Panc1 (cell line): ENCODE data around the gene HAUS5. TPM values are rescaled to one million over a fixed set of nuclear protein-coding genes. Genes with fewer than 3 reads are reported as not detected.
A peak's percentile ranks its signal among the peaks of the same experiment; 100 is the strongest.

Source experiments
- ATAC-seq: fragments of 200-7000 bp; cut with Tn5 transposase; 2 replicates; pipeline ENCODE4 v1.9.1; 2020; ENCODE audit warnings: mild to moderate bottlenecking, moderate library complexity
- BruUV-seq: library from RNA; stranded (reverse); fragments of 400-500 nt; replicated peaks from 2 replicates; lab custom pipeline; 2021; lab: Mats Ljungman, UMichigan
- CTCF ChIA-PET: fragments of 300-600 bp; sonication (Branson Sonifier 250); formaldehyde crosslinking; loops from one replicate; lab custom pipeline; 2022; ENCODE audit warnings: antibody characterized with exemption; lab: Charles Lee
- POLR2A ChIA-PET: fragments of 300-600 bp; sonication (Branson Sonifier 250); formaldehyde crosslinking; loops from one replicate; lab custom pipeline; 2022; ENCODE audit warnings: antibody characterized with exemption; lab: Charles Lee
- DNase-seq: peaks from one replicate; pipeline ENCODE4 v3.0.0-alpha.2; 2010; ENCODE audit warnings: low read depth, low spot score
- H3K27ac ChIP-seq: 2 replicates; pipeline ENCODE4 v1.5.1; 2011; ENCODE audit warnings: mild to moderate bottlenecking, low read length, inconsistent platforms
- H3K27me3 ChIP-seq: fragments of 200-500 bp; sonication (Bioruptor generic); 2 replicates; pipeline ENCODE4 v1.6.0; 2014; ENCODE audit warnings: low read length, inconsistent platforms; ENCODE audit not compliant: control insufficient read depth, insufficient read depth
- H3K36me3 ChIP-seq: fragments of 200-500 bp; sonication (Bioruptor generic); 2 replicates; pipeline ENCODE4 v1.5.1; 2014; ENCODE audit warnings: inconsistent platforms, mild to moderate bottlenecking, low read length, moderate library complexity; ENCODE audit not compliant: control insufficient read depth, insufficient read depth
- H3K4me1 ChIP-seq: 2 replicates; pipeline ENCODE4 v1.5.1; 2011; ENCODE audit warnings: inconsistent platforms, mild to moderate bottlenecking, low read length, moderate library complexity; ENCODE audit not compliant: control insufficient read depth, insufficient read depth
- H3K4me3 ChIP-seq, 2 experiments: 2 replicates each; pipeline ENCODE4 v1.5.1; 2011 to 2012; ENCODE audit warnings: low read depth in 2 of 2, low read length in 2 of 2, mild to moderate bottlenecking in 2 of 2, inconsistent platforms in 1 of 2, moderate library complexity in 1 of 2
- H3K9me3 ChIP-seq: fragments of 200-500 bp; sonication (Bioruptor generic); 2 replicates; pipeline ENCODE4 v1.5.1; 2014; ENCODE audit warnings: low read depth, mild to moderate bottlenecking, inconsistent platforms, low read length, moderate library complexity; ENCODE audit not compliant: control insufficient read depth, insufficient read depth
- CTCF ChIP-seq: fragments of 450-650 bp; IDR thresholded peaks from 2 replicates; pipeline ENCODE4 v1.5.1; 2017; ENCODE audit warnings: mild to moderate bottlenecking
- POLR2AphosphoS5 ChIP-seq: IDR thresholded peaks from 2 replicates; pipeline ENCODE4 v1.6.1; 2012; ENCODE audit warnings: mild to moderate bottlenecking, low read depth, low read length, moderate library complexity
- REST ChIP-seq, 2 experiments: IDR thresholded peaks; 2 replicates each; pipeline ENCODE4 v1.6.1; 2011 to 2012; ENCODE audit warnings: low read depth in 2 of 2, control low read depth in 1 of 2, low read length in 1 of 2, mild to moderate bottlenecking in 1 of 2, moderate library complexity in 1 of 2; ENCODE audit not compliant: insufficient read depth in 1 of 2
- SIN3A ChIP-seq: IDR thresholded peaks from 2 replicates; pipeline ENCODE4 v1.6.1; 2012; ENCODE audit warnings: low read depth, mild to moderate bottlenecking, low read length, moderate library complexity, borderline replicate concordance; ENCODE audit not compliant: insufficient read depth
- TCF7L2 ChIP-seq: IDR thresholded peaks from 2 replicates; pipeline ENCODE4 v1.6.1; 2011; ENCODE audit warnings: mild to moderate bottlenecking, low read depth, low read length, inconsistent platforms
- in situ Hi-C: cut with HindIII; loops from 2 replicates; pipeline ENCODE4 v1.10.0; 2016; ENCODE audit warnings: low sequenced_read_pairs, low pct_unique_long_range_greater_than_20kb
- intact Hi-C: fragments of 100-400 bp; cut with micrococcal nuclease; formaldehyde crosslinking; loops from one replicate; pipeline ENCODE4 v1.10.0; 2022; ENCODE audit not compliant: unreplicated experiment
- total RNA-seq: library from RNA; stranded (reverse); gene quantifications from one replicate; pipeline ENCODE4 v1.2.1, GENCODE V29; 2021; ENCODE audit not compliant: unreplicated experiment

HAUS5 gene
- total RNA-seq, 1 experiment from 2014 or later, result 23.2 TPM

GRCh38 chr19:35618857-35619256, 6.3 kb downstream of the HAUS5 start:
- ATAC-seq, result peak; percentile 77
- H3K27ac ChIP-seq, result no peak overlapping the region
- H3K36me3 ChIP-seq, result no peaks in the 10 kb centered on the region
- TF ChIP-seq CTCF, result no peak
- TF ChIP-seq POLR2AphosphoS5, result no peak
- TF ChIP-seq SIN3A, result no peak
- no peak for TF ChIP-seq REST (IDR thresholded peaks at IDR 0.05; ENCODE audit: insufficient read depth in 1 of 2, low read depth in 2 of 2, low read length in 1 of 2)
- no peak for TF ChIP-seq TCF7L2
- no peak for DNase-seq
- H3K9me3 ChIP-seq, result no peaks in the 10 kb centered on the region
- intact Hi-C loops (no loop called here), in situ Hi-C loops (no loop called here)
- H3K27me3 ChIP-seq, result no peaks in the 10 kb centered on the region
- POLR2A ChIA-PET, result no interaction called here
- no TSS peak for BruUV-seq
- no peak overlapping the region for H3K4me3 ChIP-seq
- H3K4me1 ChIP-seq, result no peaks in the 10 kb centered on the region
- CTCF ChIA-PET, result no interaction called here

GRCh38 chr19:35619290-35619923, 6.9 kb downstream of the HAUS5 start:
- H3K27ac ChIP-seq, result no peak overlapping the region
- no peaks in the 10 kb centered on the region for H3K4me1 ChIP-seq
- BruUV-seq, result no TSS peak
- POLR2A ChIA-PET, result no interaction called here
- no peaks in the 10 kb centered on the region for H3K9me3 ChIP-seq
- ATAC-seq (no peak), DNase-seq (no peak)
- H3K27me3 ChIP-seq, result no peaks in the 10 kb centered on the region
- CTCF ChIA-PET, result interaction anchor here (0.9 kb wide), 1 partner anchor 64 kb away, joined by 4 read pairs; no protein-coding TSS in a partner anchor
- no peaks in the 10 kb centered on the region for H3K36me3 ChIP-seq
- H3K4me3 ChIP-seq, result no peak overlapping the region
- in situ Hi-C loops (no loop called here), intact Hi-C loops (no loop called here)
- TF ChIP-seq SIN3A (no peak), REST (IDR thresholded peaks at IDR 0.05; ENCODE audit: insufficient read depth in 1 of 2, low read depth in 2 of 2, low read length in 1 of 2) (no peak), TCF7L2 (no peak), POLR2AphosphoS5 (no peak), CTCF (no peak)
